ENCODE results near the gene DOK4.

The DOK4 gene

GRCh38 chr16:57528499-57529390 is 42.5 kb upstream of the DOK4 start:
- TF ChIP-seq REST (IDR thresholded peaks at IDR 0.05; ENCODE audit: insufficient replicate concordance, low read depth) (no peak), SPI1 (IDR thresholded peaks at IDR 0.05; ENCODE audit: borderline replicate concordance, low read depth) (no peak), GABPA (IDR thresholded peaks at IDR 0.05; ENCODE audit: low read depth) (no peak), CTCF (IDR thresholded peaks at IDR 0.05; ENCODE audit: insufficient read depth, low read length) (no peak), POLR2AphosphoS5 (IDR thresholded peaks at IDR 0.05; ENCODE audit: low read depth) (no peak)
- Histone ChIP-seq H3K27me3 (ENCODE audit: insufficient read depth, poor library complexity, severe bottlenecking) (no peaks in the 10 kb centered on the region), H3K27ac (replicated peaks) (no peak overlapping the region), H3K4me3 (replicated peaks; ENCODE audit: insufficient read depth, low read length) (no peak overlapping the region)
- no peak for DNase-seq (ENCODE audit: low read depth in 1 of 2, low spot score in 1 of 2)

- no peak for DNase-seq (ENCODE audit: low read depth in 1 of 2, low spot score in 1 of 2)
- H3K4me3 ChIP-seq (replicated peaks; ENCODE audit: insufficient read depth, low read length), result no peak overlapping the region
- no peaks in the 10 kb centered on the region for H3K27me3 ChIP-seq (ENCODE audit: insufficient read depth, poor library complexity, severe bottlenecking)
- TF ChIP-seq SPI1 (IDR thresholded peaks at IDR 0.05; ENCODE audit: borderline replicate concordance, low read depth), result no peak
- no peak for TF ChIP-seq REST (IDR thresholded peaks at IDR 0.05; ENCODE audit: insufficient replicate concordance, low read depth)
- TF ChIP-seq POLR2AphosphoS5 (IDR thresholded peaks at IDR 0.05; ENCODE audit: low read depth), result no peak
- no peak for TF ChIP-seq GABPA (IDR thresholded peaks at IDR 0.05; ENCODE audit: low read depth)
- no peak for TF ChIP-seq CTCF (IDR thresholded peaks at IDR 0.05; ENCODE audit: insufficient read depth, low read length)
- H3K27ac ChIP-seq (replicated peaks), result no peak overlapping the region
Observed at GRCh38 chr16:57527610-57528360, 41.5 kb upstream of the DOK4 start.

GRCh38 chr16:57527027-57527426 is 40.7 kb upstream of the DOK4 start:
- no peaks in the 10 kb centered on the region for H3K27me3 ChIP-seq (ENCODE audit: insufficient read depth, poor library complexity, severe bottlenecking)
- DNase-seq (ENCODE audit: low read depth in 1 of 2, low spot score in 1 of 2), result no peak
- H3K27ac ChIP-seq (replicated peaks), result no peak overlapping the region
- no peak overlapping the region for H3K4me3 ChIP-seq (replicated peaks; ENCODE audit: insufficient read depth, low read length)
- TF ChIP-seq SPI1 (IDR thresholded peaks at IDR 0.05; ENCODE audit: borderline replicate concordance, low read depth), result no peak
- TF ChIP-seq REST (IDR thresholded peaks at IDR 0.05; ENCODE audit: insufficient replicate concordance, low read depth), result no peak
- no peak for TF ChIP-seq CTCF (IDR thresholded peaks at IDR 0.05; ENCODE audit: insufficient read depth, low read length)
- TF ChIP-seq GABPA (IDR thresholded peaks at IDR 0.05; ENCODE audit: low read depth), result no peak
- TF ChIP-seq POLR2AphosphoS5 (IDR thresholded peaks at IDR 0.05; ENCODE audit: low read depth), result no peak
